Ishikawa (cell line): ENCODE measurements around the gene TMEM263.

Experiments used
- RAD21 ChIP-seq: IDR thresholded peaks from 2 replicates; pipeline ENCODE4 v1.6.1; 2012; ENCODE audit warnings: low read depth
- TF ChIP-seq, protein P1 (sequence below): IDR thresholded peaks from 2 replicates; pipeline ENCODE4 v1.6.1; 2012; ENCODE audit warnings: low read depth, mild to moderate bottlenecking

DNA sequence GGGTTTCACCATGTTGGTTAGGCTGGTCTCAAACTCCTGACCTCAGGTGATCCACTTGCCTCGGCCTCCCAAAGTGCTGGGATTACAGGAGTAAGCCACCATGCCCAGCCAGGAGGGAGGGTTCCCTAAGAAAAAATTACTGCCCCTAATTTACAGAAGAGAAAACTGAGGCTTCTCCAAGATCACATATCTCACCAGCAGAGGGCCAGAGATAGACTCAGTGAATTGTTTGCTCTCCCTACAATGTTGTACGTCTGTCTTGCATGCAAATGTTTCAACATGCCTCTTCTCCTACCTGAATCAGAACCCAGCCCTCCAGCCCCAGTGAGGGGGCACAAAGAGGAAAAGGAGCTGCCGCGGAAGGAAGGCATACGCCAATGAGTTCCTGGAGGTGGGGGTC is 48.3 kb upstream of the TMEM263 start:
- TF ChIP-seq, protein P1, sequence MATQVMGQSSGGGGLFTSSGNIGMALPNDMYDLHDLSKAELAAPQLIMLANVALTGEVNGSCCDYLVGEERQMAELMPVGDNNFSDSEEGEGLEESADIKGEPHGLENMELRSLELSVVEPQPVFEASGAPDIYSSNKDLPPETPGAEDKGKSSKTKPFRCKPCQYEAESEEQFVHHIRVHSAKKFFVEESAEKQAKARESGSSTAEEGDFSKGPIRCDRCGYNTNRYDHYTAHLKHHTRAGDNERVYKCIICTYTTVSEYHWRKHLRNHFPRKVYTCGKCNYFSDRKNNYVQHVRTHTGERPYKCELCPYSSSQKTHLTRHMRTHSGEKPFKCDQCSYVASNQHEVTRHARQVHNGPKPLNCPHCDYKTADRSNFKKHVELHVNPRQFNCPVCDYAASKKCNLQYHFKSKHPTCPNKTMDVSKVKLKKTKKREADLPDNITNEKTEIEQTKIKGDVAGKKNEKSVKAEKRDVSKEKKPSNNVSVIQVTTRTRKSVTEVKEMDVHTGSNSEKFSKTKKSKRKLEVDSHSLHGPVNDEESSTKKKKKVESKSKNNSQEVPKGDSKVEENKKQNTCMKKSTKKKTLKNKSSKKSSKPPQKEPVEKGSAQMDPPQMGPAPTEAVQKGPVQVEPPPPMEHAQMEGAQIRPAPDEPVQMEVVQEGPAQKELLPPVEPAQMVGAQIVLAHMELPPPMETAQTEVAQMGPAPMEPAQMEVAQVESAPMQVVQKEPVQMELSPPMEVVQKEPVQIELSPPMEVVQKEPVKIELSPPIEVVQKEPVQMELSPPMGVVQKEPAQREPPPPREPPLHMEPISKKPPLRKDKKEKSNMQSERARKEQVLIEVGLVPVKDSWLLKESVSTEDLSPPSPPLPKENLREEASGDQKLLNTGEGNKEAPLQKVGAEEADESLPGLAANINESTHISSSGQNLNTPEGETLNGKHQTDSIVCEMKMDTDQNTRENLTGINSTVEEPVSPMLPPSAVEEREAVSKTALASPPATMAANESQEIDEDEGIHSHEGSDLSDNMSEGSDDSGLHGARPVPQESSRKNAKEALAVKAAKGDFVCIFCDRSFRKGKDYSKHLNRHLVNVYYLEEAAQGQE: no peak
- TF ChIP-seq RAD21: no peak
